ENCODE results near the gene CLN6. TPM values are rescaled to one million over a fixed set of nuclear protein-coding genes. Genes with fewer than 3 reads are reported as not detected.

Gene CLN6
- total RNA-seq, 3 donors from 2014 or later (not counting 1 experiment from before 2014, with no cell fraction given), result 14.9 to 19.0 (median 15.5) TPM

- Histone ChIP-seq H3K4me3 (ENCODE audit: low read length) (no peak overlapping the region), H3K27me3 (ENCODE audit: control insufficient read depth, insufficient read depth, low read length) (peaks cover 12% of the 10 kb centered on the region), H3K4me1 (ENCODE audit: control insufficient read depth, insufficient read depth, low read length) (no peaks in the 10 kb centered on the region), H3K9me3 (ENCODE audit: control insufficient read depth, insufficient read depth, low read length) (no peaks in the 10 kb centered on the region), H3K27ac (ENCODE audit: low read length) (no peak overlapping the region), H3K36me3 (ENCODE audit: control insufficient read depth, insufficient read depth, low read length) (no peaks in the 10 kb centered on the region)
- 88% methylated on average over 2 of the region's 2 CpGs for WGBS (ENCODE audit: insufficient coverage)
- H3K9me3 Mint-ChIP-seq, result no peaks in the 10 kb centered on the region
- no peaks in the 10 kb centered on the region for H3K36me3 Mint-ChIP-seq
- no peak overlapping the region for H3K4me3 Mint-ChIP-seq
- no peak overlapping the region for H3K27ac Mint-ChIP-seq
- intact Hi-C loops (cut with micrococcal nuclease), result no loop called here
- no peak for TF ChIP-seq CTCF (IDR thresholded peaks at IDR 0.05)
- DNase-seq (no peak), ATAC-seq (no peak)
- no peaks in the 10 kb centered on the region for H3K4me1 Mint-ChIP-seq
- peaks cover 31 to 36% of the 10 kb centered on the region in 2 donors for H3K27me3 Mint-ChIP-seq (ENCODE audit: low read depth in 2 of 2)
Observed at GRCh38 chr15:68264282-68264681, 34.8 kb upstream of the CLN6 start.

DNA sequence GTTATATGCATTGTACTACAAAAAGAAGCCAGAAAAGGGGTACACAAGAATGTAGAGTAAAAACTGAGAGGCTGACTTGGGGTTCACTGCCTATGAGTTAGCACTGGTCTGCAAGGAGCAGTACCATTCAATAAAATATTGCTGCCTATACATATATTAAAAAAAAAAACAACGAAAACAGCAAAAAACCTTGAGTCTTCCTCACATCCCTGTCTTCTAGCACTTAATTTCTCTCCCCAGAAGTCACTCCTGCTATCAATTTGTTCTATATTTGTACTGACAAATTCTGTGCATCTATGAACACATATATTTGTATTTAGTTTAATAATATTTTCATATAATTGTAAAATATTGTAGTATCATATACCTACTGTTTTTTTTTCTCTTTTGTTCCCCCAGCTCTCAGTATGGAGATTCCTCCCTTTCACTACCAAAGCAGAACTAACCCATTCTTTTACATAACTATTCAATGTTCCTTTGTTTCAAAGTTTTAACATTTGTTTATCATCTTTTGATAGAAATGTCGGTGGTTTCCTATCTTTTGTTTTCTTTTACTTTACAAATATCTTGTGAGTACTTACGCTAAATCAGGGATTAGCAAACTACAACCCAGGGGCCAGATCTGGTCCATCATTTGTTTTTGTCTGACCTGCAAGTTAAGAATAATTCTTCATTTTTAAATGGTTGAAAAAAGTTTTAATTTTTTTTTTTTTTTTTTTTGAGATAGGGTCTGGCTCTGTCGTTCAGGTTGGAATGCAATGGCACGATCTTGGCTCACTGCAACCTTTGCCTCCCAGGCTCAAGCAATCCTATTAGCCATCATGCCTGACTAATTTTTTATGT lies 33.2 kb upstream of the CLN6 start:
- H3K9me3 ChIP-seq (ENCODE audit: control insufficient read depth, insufficient read depth, low read length), result no peaks in the 10 kb centered on the region
- no peaks in the 10 kb centered on the region for H3K9me3 Mint-ChIP-seq
- DNase-seq (no peak), ATAC-seq (no peak)
- no peak overlapping the region for H3K4me3 ChIP-seq (ENCODE audit: low read length)
- 94% methylated on average over 5 of the region's 5 CpGs for WGBS (ENCODE audit: insufficient coverage)
- no peaks in the 10 kb centered on the region for H3K4me1 ChIP-seq (ENCODE audit: control insufficient read depth, insufficient read depth, low read length)
- no peak overlapping the region for H3K4me3 Mint-ChIP-seq
- H3K36me3 Mint-ChIP-seq, result no peaks in the 10 kb centered on the region
- peaks cover 24 to 28% of the 10 kb centered on the region in 2 donors for H3K27me3 Mint-ChIP-seq (ENCODE audit: low read depth in 2 of 2)
- H3K27me3 ChIP-seq (ENCODE audit: control insufficient read depth, insufficient read depth, low read length), result peaks cover 6% of the 10 kb centered on the region
- TF ChIP-seq CTCF (IDR thresholded peaks at IDR 0.05), result no peak
- intact Hi-C loops (cut with micrococcal nuclease), result no loop called here
- H3K27ac Mint-ChIP-seq, result no peak overlapping the region
- H3K27ac ChIP-seq (ENCODE audit: low read length), result no peak overlapping the region
- H3K4me1 Mint-ChIP-seq, result no peaks in the 10 kb centered on the region
- no peaks in the 10 kb centered on the region for H3K36me3 ChIP-seq (ENCODE audit: control insufficient read depth, insufficient read depth, low read length)

GRCh38 chr15:68261980-68262379 lies 32.5 kb upstream of the CLN6 start:
- no peaks in the 10 kb centered on the region for H3K9me3 ChIP-seq (ENCODE audit: control insufficient read depth, insufficient read depth, low read length)
- Mint-ChIP-seq H3K27me3 (ENCODE audit: low read depth in 2 of 2) (peaks cover 20 to 21% of the 10 kb centered on the region in 2 donors), H3K4me1 (no peaks in the 10 kb centered on the region), H3K27ac (no peak overlapping the region), H3K36me3 (no peaks in the 10 kb centered on the region), H3K4me3 (no peak overlapping the region), H3K9me3 (no peaks in the 10 kb centered on the region)
- intact Hi-C loops (cut with micrococcal nuclease), result no loop called here
- no peak overlapping the region for H3K27ac ChIP-seq (ENCODE audit: low read length)
- no peak for ATAC-seq
- H3K4me3 ChIP-seq (ENCODE audit: low read length), result no peak overlapping the region
- peaks cover 3% of the 10 kb centered on the region for H3K4me1 ChIP-seq (ENCODE audit: control insufficient read depth, insufficient read depth, low read length)
- no peaks in the 10 kb centered on the region for H3K36me3 ChIP-seq (ENCODE audit: control insufficient read depth, insufficient read depth, low read length)
- TF ChIP-seq CTCF (IDR thresholded peaks at IDR 0.05), result no peak
- WGBS (ENCODE audit: insufficient coverage), result 67% methylated on average over 1 of the region's 3 CpGs
- peaks cover 3% of the 10 kb centered on the region for H3K27me3 ChIP-seq (ENCODE audit: control insufficient read depth, insufficient read depth, low read length)
- DNase-seq, result no peak

Measured in natural killer cell (primary cell).